NB4 (cell line): Measurements from ENCODE around the gene ALG5.

Source experiments
- MYC ChIP-seq: IDR thresholded peaks from 2 replicates; pipeline ENCODE4 v1.6.1; 2011; ENCODE audit warnings: low read depth, low read length
- POLR2A ChIP-seq: IDR thresholded peaks from 2 replicates; pipeline ENCODE4 v1.6.1; 2011; ENCODE audit warnings: mild to moderate bottlenecking; ENCODE audit not compliant: insufficient read length; ENCODE audit errors: extremely low read depth
- TF ChIP-seq, protein P1 (sequence below): IDR thresholded peaks from one replicate; pipeline ENCODE4 v1.5.1; 2012; ENCODE audit warnings: low read depth, low read length
- TF ChIP-seq, protein P2 (sequence below): IDR thresholded peaks from 2 replicates; pipeline ENCODE4 v1.6.1; 2011; ENCODE audit warnings: low read depth, low read length

DNA sequence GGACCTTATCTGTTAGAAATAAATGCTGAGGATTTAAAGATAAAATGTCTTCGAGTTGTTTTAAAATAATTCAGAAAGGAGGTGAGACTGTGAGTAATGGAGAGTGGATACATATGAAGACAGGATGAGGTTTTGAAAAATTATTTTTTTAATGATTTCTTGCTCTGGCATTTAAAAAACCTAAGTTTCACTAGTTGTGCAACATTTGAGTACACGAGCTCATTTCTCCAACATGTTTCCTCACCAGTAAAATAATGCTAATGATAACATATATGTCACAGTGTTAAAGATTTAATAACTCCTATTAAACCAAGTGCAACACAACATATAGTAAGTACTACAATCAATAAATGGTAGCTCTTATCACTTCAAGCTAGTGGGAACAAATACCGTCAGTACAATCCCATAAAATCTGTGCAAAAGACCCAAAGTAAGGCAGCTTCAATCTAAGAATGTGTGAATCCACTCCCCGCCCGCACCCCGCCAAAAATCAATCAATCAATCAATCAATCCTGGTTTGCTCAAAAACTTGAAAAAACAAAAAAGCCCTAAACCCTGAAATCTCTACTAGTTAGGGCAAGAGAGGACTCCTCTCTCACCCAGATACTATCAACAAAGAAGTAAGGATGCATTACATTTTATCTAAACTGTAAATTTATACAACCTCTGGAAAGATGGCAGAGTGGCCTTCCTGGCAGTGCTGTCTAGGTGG lies 1.3 kb downstream of the ALG5 start:
- TF ChIP-seq, protein P1, sequence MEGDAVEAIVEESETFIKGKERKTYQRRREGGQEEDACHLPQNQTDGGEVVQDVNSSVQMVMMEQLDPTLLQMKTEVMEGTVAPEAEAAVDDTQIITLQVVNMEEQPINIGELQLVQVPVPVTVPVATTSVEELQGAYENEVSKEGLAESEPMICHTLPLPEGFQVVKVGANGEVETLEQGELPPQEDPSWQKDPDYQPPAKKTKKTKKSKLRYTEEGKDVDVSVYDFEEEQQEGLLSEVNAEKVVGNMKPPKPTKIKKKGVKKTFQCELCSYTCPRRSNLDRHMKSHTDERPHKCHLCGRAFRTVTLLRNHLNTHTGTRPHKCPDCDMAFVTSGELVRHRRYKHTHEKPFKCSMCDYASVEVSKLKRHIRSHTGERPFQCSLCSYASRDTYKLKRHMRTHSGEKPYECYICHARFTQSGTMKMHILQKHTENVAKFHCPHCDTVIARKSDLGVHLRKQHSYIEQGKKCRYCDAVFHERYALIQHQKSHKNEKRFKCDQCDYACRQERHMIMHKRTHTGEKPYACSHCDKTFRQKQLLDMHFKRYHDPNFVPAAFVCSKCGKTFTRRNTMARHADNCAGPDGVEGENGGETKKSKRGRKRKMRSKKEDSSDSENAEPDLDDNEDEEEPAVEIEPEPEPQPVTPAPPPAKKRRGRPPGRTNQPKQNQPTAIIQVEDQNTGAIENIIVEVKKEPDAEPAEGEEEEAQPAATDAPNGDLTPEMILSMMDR: no peak
- no peak for TF ChIP-seq POLR2A
- TF ChIP-seq MYC: no peak
- TF ChIP-seq, protein P2, sequence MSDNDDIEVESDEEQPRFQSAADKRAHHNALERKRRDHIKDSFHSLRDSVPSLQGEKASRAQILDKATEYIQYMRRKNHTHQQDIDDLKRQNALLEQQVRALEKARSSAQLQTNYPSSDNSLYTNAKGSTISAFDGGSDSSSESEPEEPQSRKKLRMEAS: no peak
